ENCODE measurements around the gene PSPN. TPM values are rescaled to one million over a fixed set of nuclear protein-coding genes. Genes with fewer than 3 reads are reported as not detected.
A peak's percentile ranks its signal among the peaks of the same experiment; 100 is the strongest.

Gene PSPN
- total RNA-seq, 1 experiment from 2014 or later = 3.4 TPM

DNA sequence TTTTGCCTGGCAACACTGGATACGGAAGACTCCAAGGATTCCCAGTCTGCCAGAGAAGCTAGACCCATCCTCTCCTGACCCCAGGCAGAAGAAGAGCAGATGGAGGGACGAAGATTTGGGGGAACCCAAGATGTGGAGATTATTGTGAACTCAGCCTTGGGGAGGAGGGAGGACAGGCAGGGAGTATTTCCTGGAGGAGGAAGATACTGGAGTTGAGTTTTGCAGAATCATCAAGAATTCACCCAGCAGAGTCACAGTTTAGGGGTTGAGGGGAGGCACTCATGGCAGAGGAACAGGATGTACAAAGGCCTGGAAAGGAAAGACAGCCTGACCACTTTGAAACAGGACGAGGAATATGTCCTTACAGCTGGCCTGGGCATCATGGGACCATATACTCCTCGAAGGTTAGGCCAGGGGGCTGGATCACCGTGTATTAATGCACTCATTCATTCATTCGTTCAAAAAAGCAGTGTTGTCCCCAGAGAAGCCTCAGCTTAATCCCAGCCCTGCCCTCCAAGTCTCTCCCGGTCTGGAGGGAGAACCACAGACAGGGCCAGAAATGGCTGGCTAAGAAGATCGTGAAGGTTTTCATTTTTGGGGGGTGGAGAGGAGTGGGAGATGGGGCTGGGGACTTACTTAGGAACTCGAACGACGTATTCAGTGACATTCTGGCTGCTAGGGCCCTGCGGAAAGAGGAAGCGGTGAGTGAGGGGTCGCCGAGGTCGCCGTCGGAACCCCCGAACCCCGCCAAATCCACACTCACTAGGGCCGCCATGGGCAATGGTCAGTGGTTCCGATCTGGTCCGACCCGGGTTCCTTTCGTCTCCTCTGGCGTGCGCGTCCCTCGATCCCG is 16.7 kb upstream of the PSPN start:
- no peak for TF ChIP-seq TCF7L2 (IDR thresholded peaks at IDR 0.05; ENCODE audit: borderline replicate concordance, extremely low read depth, insufficient read depth, insufficient read length)
- 0 out of 2 replicates have a peak, but pooled peaks have one; percentile 61 for TF ChIP-seq SIN3A (IDR thresholded peaks at IDR 0.05; ENCODE audit: low read depth)
- peak overlapping the region; percentile 71 for H3K27ac ChIP-seq (ENCODE audit: low read depth, low read length)
- peaks cover 40% of the 10 kb centered on the region for H3K79me2 ChIP-seq (ENCODE audit: insufficient read depth, low read length)
- intact Hi-C loops (cut with micrococcal nuclease) = no loop called here
- ChIA-PET RAD21 (ENCODE audit: low non-redundant PET in 1 of 2, low total read pairs in 2 of 2, uncharacterized antibody in 2 of 2, unreplicated experiment in 2 of 2) (interaction anchor here in 1 of 2 experiments (0.6 kb wide), 1 partner anchor 34 kb away, joined by 6 read pairs; no protein-coding TSS in a partner anchor), POLR2A (interaction anchor here (1.0 kb wide), 1 partner anchor 10 kb away, joined by 3 read pairs; no protein-coding TSS in a partner anchor), CTCF (no interaction called here)
- peak overlapping the region; percentile 79 for H3K4me2 ChIP-seq (ENCODE audit: low read length)
- DNase-seq (ENCODE audit: low read depth, low spot score) (no peak), ATAC-seq (no peak; the same call in 1 of the 2 replicates)
- H2AFZ ChIP-seq (ENCODE audit: low read depth, low read length, poor library complexity, severe bottlenecking) = peak overlapping the region; percentile 87
- H3K36me3 ChIP-seq (ENCODE audit: control insufficient read depth in 1 of 2, insufficient read depth in 2 of 2, low read length in 2 of 2) = peaks cover 19 to 21% of the 10 kb centered on the region in 2 experiments; a peak in 3 of 4 replicates
- peak overlapping the region; percentile 69 to 90 for H3K4me3 ChIP-seq (replicated peaks in 1 of 2; ENCODE audit: low read depth in 1 of 2, low read length in 2 of 2)
- peak overlapping the region; percentile 90 for H3K9ac ChIP-seq (ENCODE audit: low read length)
- peaks cover 8 to 21% of the 10 kb centered on the region in 2 experiments for H3K4me1 ChIP-seq (ENCODE audit: control insufficient read depth in 1 of 2, insufficient read depth in 2 of 2, low read length in 2 of 2)
- H3K9me2 ChIP-seq (ENCODE audit: insufficient read depth) = no peaks in the 10 kb centered on the region
- no peaks in the 10 kb centered on the region for H3K27me3 ChIP-seq (ENCODE audit: insufficient read depth, low read length)
- no peaks in the 10 kb centered on the region for H4K20me1 ChIP-seq (ENCODE audit: insufficient read depth)
- H3K9me3 ChIP-seq (ENCODE audit: control insufficient read depth in 1 of 2, insufficient read depth in 1 of 2, low read depth in 1 of 2, low read length in 2 of 2) = no peaks in the 10 kb centered on the region
- TSS peak; percentile 77 for BruUV-seq (replicated peaks)

DNA sequence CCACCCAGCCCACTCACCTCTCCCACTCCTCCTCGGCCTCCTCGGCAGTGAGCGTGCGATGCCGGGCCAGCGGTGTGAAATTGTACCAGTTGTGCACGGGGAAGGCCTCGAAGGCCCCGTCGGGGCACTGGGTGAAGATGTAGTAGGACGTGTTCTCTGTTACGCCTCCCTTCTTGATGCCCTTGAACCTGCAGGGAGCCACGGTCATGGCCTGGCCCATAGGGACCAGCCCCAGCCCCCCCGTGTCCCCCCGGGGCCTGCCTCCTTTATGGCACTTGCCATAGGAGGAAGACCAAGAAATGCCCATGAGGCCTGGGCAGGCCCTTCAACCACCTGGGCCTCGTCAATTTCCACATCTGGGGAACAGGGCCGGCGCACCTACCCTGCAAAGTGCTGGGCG is 11.6 kb upstream of the PSPN start:
- no peaks in the 10 kb centered on the region for H3K27me3 ChIP-seq (ENCODE audit: insufficient read depth, low read length)
- H3K27ac ChIP-seq (ENCODE audit: low read depth, low read length) = no peak overlapping the region
- no peak overlapping the region for H3K4me2 ChIP-seq (ENCODE audit: low read length)
- H2AFZ ChIP-seq (ENCODE audit: low read depth, low read length, poor library complexity, severe bottlenecking) = no peak overlapping the region
- H3K9ac ChIP-seq (ENCODE audit: low read length) = no peak overlapping the region
- ChIA-PET CTCF (no interaction called here), POLR2A (interaction anchor here (1.0 kb wide), 1 partner anchor 14 kb away, joined by 3 read pairs; no protein-coding TSS in a partner anchor), RAD21 (ENCODE audit: low non-redundant PET in 1 of 2, low total read pairs in 2 of 2, uncharacterized antibody in 2 of 2, unreplicated experiment in 2 of 2) (no interaction called here)
- no TSS peak for BruUV-seq (replicated peaks)
- H3K9me2 ChIP-seq (ENCODE audit: insufficient read depth) = no peaks in the 10 kb centered on the region
- intact Hi-C loops (cut with micrococcal nuclease) = no loop called here
- H3K79me2 ChIP-seq (ENCODE audit: insufficient read depth, low read length) = peaks cover 36% of the 10 kb centered on the region
- H3K9me3 ChIP-seq (ENCODE audit: control insufficient read depth in 1 of 2, insufficient read depth in 1 of 2, low read depth in 1 of 2, low read length in 2 of 2) = no peaks in the 10 kb centered on the region
- ATAC-seq = no peak
- no peaks in the 10 kb centered on the region for H4K20me1 ChIP-seq (ENCODE audit: insufficient read depth)
- TF ChIP-seq EZH2 (IDR thresholded peaks at IDR 0.05) (no peak), CBX3 (IDR thresholded peaks at IDR 0.05; ENCODE audit: low read depth) (no peak), JUND (IDR thresholded peaks at IDR 0.05) (no peak), SP1 (IDR thresholded peaks at IDR 0.05; ENCODE audit: low read depth) (no peak), POLR2A (IDR thresholded peaks at IDR 0.05; ENCODE audit: borderline replicate concordance, extremely low read depth, insufficient read depth, insufficient read length) (no peak), CEBPB (IDR thresholded peaks at IDR 0.05; ENCODE audit: low read depth) (no peak), YY1 (IDR thresholded peaks at IDR 0.05; ENCODE audit: extremely low read depth, insufficient replicate concordance, low read depth, low read length) (no peak)
- TF ChIP-seq, protein P1, sequence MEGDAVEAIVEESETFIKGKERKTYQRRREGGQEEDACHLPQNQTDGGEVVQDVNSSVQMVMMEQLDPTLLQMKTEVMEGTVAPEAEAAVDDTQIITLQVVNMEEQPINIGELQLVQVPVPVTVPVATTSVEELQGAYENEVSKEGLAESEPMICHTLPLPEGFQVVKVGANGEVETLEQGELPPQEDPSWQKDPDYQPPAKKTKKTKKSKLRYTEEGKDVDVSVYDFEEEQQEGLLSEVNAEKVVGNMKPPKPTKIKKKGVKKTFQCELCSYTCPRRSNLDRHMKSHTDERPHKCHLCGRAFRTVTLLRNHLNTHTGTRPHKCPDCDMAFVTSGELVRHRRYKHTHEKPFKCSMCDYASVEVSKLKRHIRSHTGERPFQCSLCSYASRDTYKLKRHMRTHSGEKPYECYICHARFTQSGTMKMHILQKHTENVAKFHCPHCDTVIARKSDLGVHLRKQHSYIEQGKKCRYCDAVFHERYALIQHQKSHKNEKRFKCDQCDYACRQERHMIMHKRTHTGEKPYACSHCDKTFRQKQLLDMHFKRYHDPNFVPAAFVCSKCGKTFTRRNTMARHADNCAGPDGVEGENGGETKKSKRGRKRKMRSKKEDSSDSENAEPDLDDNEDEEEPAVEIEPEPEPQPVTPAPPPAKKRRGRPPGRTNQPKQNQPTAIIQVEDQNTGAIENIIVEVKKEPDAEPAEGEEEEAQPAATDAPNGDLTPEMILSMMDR (IDR thresholded peaks at IDR 0.05 in 2 of 3, conservative IDR thresholded peaks at IDR 0.05 in 1 of 3; ENCODE audit: borderline replicate concordance in 1 of 3, insufficient read depth in 1 of 3, low read depth in 2 of 3, low read length in 2 of 3) = no peak
- TF ChIP-seq, protein P2, sequence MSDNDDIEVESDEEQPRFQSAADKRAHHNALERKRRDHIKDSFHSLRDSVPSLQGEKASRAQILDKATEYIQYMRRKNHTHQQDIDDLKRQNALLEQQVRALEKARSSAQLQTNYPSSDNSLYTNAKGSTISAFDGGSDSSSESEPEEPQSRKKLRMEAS (IDR thresholded peaks at IDR 0.05) = no peak
- DNase-seq (ENCODE audit: low read depth, low spot score) = no peak
- peaks cover 34 to 48% of the 10 kb centered on the region in 2 experiments; a peak in 3 of 4 replicates for H3K36me3 ChIP-seq (ENCODE audit: control insufficient read depth in 1 of 2, insufficient read depth in 2 of 2, low read length in 2 of 2)
- H3K4me1 ChIP-seq (ENCODE audit: control insufficient read depth in 1 of 2, insufficient read depth in 2 of 2, low read length in 2 of 2) = peaks cover 6 to 9% of the 10 kb centered on the region in 2 experiments
- no peak overlapping the region for H3K4me3 ChIP-seq (replicated peaks in 1 of 2; ENCODE audit: low read depth in 1 of 2, low read length in 2 of 2)
